ENCODE data around the gene EXOC2.

Gene EXOC2

GRCh38 chr6:659716-660581 lies 33.0 kb downstream of the EXOC2 start:
- peak overlapping the region in 1 of 2 experiments; percentile 27; a peak in 1 of 4 replicates for H3K4me3 ChIP-seq (ENCODE audit: low read depth in 1 of 2, low read length in 2 of 2)
- H3K9ac ChIP-seq (ENCODE audit: low read depth, low read length): 0 out of 2 replicates have a peak overlapping the region, but pooled peaks have one; percentile 6
- ATAC-seq (ENCODE audit: insufficient read depth, low read depth): peak; percentile 91
- no peak overlapping the region for H2AFZ ChIP-seq (ENCODE audit: low read depth, low read length)
- peak; percentile 61 for DNase-seq
- TF ChIP-seq EZH2 (IDR thresholded peaks at IDR 0.05; ENCODE audit: borderline replicate concordance, low read depth, low read length, severe bottlenecking) (no peak), CTCF (IDR thresholded peaks at IDR 0.05; ENCODE audit: borderline replicate concordance, extremely low read depth, low read length, poor library complexity, severe bottlenecking) (no peak)
- H3K4me2 ChIP-seq (ENCODE audit: insufficient read depth, low read length): peak overlapping the region; percentile 49
- peaks cover 22% of the 10 kb centered on the region for H4K20me1 ChIP-seq (ENCODE audit: insufficient read depth, low read length)
- H3K36me3 ChIP-seq (ENCODE audit: insufficient read depth, low read length): no peaks in the 10 kb centered on the region
- H3K27me3 ChIP-seq (ENCODE audit: insufficient read depth, low read length, poor library complexity): no peaks in the 10 kb centered on the region
- peaks cover 23% of the 10 kb centered on the region for H3K4me1 ChIP-seq (ENCODE audit: insufficient read depth, low read length)
- no peaks in the 10 kb centered on the region for H3K9me3 ChIP-seq (ENCODE audit: insufficient read depth, low read length, severe bottlenecking)
- peak overlapping the region; percentile 55 for H3K27ac ChIP-seq (ENCODE audit: low read length)
- H3K79me2 ChIP-seq (ENCODE audit: insufficient read depth, low read length): peaks cover 30% of the 10 kb centered on the region

- ATAC-seq (ENCODE audit: insufficient read depth, low read depth) (no peak), DNase-seq (no peak)
- no peak overlapping the region for H3K4me2 ChIP-seq (ENCODE audit: insufficient read depth, low read length)
- peaks cover 21% of the 10 kb centered on the region for H4K20me1 ChIP-seq (ENCODE audit: insufficient read depth, low read length)
- H3K9ac ChIP-seq (ENCODE audit: low read depth, low read length): no peak overlapping the region
- peaks cover 28% of the 10 kb centered on the region for H3K79me2 ChIP-seq (ENCODE audit: insufficient read depth, low read length)
- no peak overlapping the region for H3K4me3 ChIP-seq (ENCODE audit: low read depth in 1 of 2, low read length in 2 of 2)
- no peaks in the 10 kb centered on the region for H3K9me3 ChIP-seq (ENCODE audit: insufficient read depth, low read length, severe bottlenecking)
- no peak overlapping the region for H2AFZ ChIP-seq (ENCODE audit: low read depth, low read length)
- H3K27me3 ChIP-seq (ENCODE audit: insufficient read depth, low read length, poor library complexity): no peaks in the 10 kb centered on the region
- peaks cover 23% of the 10 kb centered on the region for H3K4me1 ChIP-seq (ENCODE audit: insufficient read depth, low read length)
- 0 out of 2 replicates have a peak, but pooled peaks cover 3% of the 10 kb centered on the region for H3K36me3 ChIP-seq (ENCODE audit: insufficient read depth, low read length)
- no peak overlapping the region for H3K27ac ChIP-seq (ENCODE audit: low read length)
- TF ChIP-seq CTCF (IDR thresholded peaks at IDR 0.05; ENCODE audit: borderline replicate concordance, extremely low read depth, low read length, poor library complexity, severe bottlenecking) (no peak), EZH2 (IDR thresholded peaks at IDR 0.05; ENCODE audit: borderline replicate concordance, low read depth, low read length, severe bottlenecking) (no peak)
These were observed 34.7 kb downstream of the EXOC2 start for GRCh38 chr6:658244-658643.

- peaks cover 24% of the 10 kb centered on the region for H3K79me2 ChIP-seq (ENCODE audit: insufficient read depth, low read length)
- no peak for TF ChIP-seq EZH2 (IDR thresholded peaks at IDR 0.05; ENCODE audit: borderline replicate concordance, low read depth, low read length, severe bottlenecking)
- no peak for TF ChIP-seq CTCF (IDR thresholded peaks at IDR 0.05; ENCODE audit: borderline replicate concordance, extremely low read depth, low read length, poor library complexity, severe bottlenecking)
- no peak for ATAC-seq (ENCODE audit: insufficient read depth, low read depth)
These were observed 35.2 kb downstream of the EXOC2 start for GRCh38 chr6:657743-658142.

More at GRCh38 chr6:657743-658142, 35.2 kb downstream of the EXOC2 start:
- Histone ChIP-seq H3K4me1 (ENCODE audit: insufficient read depth, low read length) (peaks cover 23% of the 10 kb centered on the region), H3K4me2 (ENCODE audit: insufficient read depth, low read length) (no peak overlapping the region), H3K4me3 (ENCODE audit: low read depth in 1 of 2, low read length in 2 of 2) (no peak overlapping the region), H2AFZ (ENCODE audit: low read depth, low read length) (no peak overlapping the region), H3K27ac (ENCODE audit: low read length) (no peak overlapping the region), H3K9ac (ENCODE audit: low read depth, low read length) (no peak overlapping the region), H3K36me3 (ENCODE audit: insufficient read depth, low read length) (0 out of 2 replicates have a peak, but pooled peaks cover 3% of the 10 kb centered on the region), H3K27me3 (ENCODE audit: insufficient read depth, low read length, poor library complexity) (no peaks in the 10 kb centered on the region), H4K20me1 (ENCODE audit: insufficient read depth, low read length) (peaks cover 21% of the 10 kb centered on the region), H3K9me3 (ENCODE audit: insufficient read depth, low read length, severe bottlenecking) (no peaks in the 10 kb centered on the region)
- DNase-seq: no peak
